GM12892 (cell line): ENCODE measurements around the gene ANKS1B.

Experiments used
- DNase-seq: peaks from one replicate; pipeline ENCODE4 v3.0.0; 2011; ENCODE audit not compliant: insufficient read length
- FAIRE-seq: peaks from 2 replicates; lab custom pipeline; 2011; peaks lifted over from hg19 to GRCh38; lab: Jason Lieb, UNC
- POLR2A ChIP-seq: IDR thresholded peaks from 2 replicates; pipeline ENCODE4 v1.6.1; 2011; ENCODE audit warnings: low read depth, low read length, control low read depth
- POLR2AphosphoS5 ChIP-seq: IDR thresholded peaks from 2 replicates; pipeline ENCODE4 v1.6.1; 2011; ENCODE audit warnings: low read depth, low read length, control low read depth
- TAF1 ChIP-seq: IDR thresholded peaks from 2 replicates; pipeline ENCODE4 v1.6.1; 2011; ENCODE audit warnings: low read depth, mild to moderate bottlenecking, control low read depth, low read length, borderline replicate concordance

ANKS1B gene

DNA sequence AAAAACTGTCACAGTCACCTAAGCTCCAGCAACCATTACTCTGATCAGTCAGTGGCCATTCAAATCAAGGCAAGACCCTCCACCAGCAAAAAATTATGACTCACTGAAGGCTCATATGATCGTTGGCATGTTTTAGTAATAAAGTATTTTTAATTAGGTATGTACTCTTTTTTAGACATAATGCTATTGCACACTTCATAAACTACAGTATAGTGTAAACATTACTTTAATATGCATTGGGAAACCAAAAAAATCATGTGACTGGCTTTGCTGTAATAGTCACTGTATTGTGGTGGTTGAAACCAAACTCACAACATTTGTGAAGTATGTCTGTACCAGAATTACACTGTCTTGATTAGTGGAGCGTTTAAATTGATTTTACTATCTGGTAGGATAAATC, 471.7 kb downstream of the ANKS1B start:
- no peak for TF ChIP-seq TAF1
- TF ChIP-seq POLR2AphosphoS5 = no peak
- no peak for TF ChIP-seq POLR2A
- FAIRE-seq (no peak), DNase-seq (no peak)

DNA sequence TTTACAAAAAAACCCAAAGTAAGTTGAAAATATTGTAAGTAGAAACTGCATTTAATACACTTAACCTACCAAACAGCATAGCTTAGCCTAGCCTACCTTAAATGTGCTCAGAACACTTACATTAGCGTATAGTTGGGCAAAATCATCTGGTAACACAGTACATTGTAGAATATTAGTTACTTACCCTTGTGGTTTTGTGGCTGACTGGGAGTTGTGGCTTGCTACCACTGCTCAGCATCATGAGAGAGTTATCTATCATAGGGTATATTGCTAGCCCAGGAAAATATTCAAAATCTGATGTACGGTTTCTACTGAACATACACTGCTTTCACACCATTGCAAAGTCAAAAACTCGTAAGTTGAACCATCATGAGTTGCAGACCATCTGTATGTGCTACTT, 478.9 kb downstream of the ANKS1B start:
- DNase-seq (no peak), FAIRE-seq (peak; percentile 27)
- TF ChIP-seq POLR2AphosphoS5 (no peak), POLR2A (no peak), TAF1 (no peak)

DNA sequence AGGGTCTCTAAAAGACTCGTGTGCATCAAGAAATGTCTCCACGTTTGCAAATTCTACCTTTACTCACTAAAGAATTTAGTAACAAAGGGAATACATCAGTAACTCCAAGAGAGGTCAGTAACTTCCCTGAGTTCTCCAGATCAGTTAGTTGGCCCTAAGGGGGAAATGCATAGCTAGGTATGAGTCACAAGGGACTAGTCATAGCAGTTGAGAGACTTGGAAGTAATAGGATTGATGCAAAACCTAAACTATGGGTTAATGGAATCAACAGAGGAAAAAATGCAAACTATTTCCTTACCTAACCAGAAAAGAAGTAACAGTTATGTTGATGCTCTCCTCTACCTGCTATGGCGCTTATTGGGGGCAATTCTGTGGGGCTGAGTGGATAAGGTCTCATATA, 486.0 kb downstream of the ANKS1B start:
- DNase-seq (no peak), FAIRE-seq (no peak)
- TF ChIP-seq TAF1 (no peak), POLR2A (no peak), POLR2AphosphoS5 (no peak)

DNA sequence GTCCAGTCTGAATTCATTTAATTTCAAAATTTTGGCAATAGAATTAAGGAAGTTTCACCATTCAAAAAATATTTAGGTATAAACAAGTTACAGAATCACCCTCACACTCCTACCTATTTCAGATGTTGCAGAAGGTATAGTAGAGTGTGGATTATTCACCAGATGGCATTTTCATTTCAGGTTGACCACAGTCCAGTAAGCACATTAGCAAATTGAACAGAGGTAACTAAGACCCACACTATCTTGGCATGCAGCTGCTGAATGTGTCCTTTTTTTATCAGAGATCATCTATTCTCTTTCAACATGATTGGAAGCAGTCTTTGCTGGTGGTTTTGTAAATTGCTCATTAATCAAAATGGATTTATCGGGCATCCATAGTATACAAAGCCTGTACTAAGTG, 488.9 kb downstream of the ANKS1B start:
- DNase-seq = no peak
- FAIRE-seq = no peak

DNA sequence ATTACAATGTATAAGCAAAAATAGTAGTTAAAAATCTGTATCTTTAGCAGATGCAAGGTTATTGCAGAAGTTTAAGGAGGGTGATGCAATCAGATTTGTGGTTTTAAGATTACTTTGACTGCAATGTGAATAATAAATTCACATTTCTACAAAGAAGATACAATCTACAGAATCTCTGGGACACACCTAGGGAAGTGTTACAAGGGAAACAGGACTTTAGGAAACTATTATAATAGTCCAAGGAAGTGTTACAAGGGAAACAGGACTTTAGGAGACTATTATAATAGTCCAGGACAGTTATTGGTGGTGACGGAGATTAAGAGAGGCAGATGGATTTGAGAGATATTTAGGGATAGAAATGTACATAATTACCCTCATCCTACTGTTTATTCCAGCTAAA, 491.5 kb downstream of the ANKS1B start:
- no peak for DNase-seq
- FAIRE-seq = no peak
- no peak for TF ChIP-seq POLR2AphosphoS5
- TF ChIP-seq POLR2A = no peak
- no peak for TF ChIP-seq TAF1

More for the DNA sequence above, 488.9 kb downstream of the ANKS1B start:
- TF ChIP-seq TAF1 (no peak), POLR2A (no peak), POLR2AphosphoS5 (no peak)

DNA sequence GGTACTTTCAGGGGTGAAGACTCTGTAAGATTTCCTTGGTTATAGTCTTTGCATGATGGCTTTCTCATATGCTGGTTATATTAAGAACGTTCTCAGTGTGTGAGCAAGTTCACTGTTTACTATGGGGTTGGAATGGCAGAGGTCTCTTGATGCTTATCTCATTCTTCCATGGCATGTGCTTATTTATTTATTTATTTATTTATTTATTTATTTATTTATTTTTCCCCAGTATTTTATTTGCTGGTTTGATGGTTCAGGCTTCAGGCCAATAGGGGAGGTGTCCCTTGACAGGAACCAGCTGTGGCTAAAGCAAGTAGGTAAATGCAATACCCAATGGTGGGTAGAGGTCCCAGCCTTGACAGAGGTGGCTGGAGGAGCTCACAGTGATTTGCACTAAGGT, 498.5 kb downstream of the ANKS1B start:
- no peak for FAIRE-seq
- DNase-seq = no peak
- no peak for TF ChIP-seq POLR2AphosphoS5
- no peak for TF ChIP-seq POLR2A
- no peak for TF ChIP-seq TAF1

DNA sequence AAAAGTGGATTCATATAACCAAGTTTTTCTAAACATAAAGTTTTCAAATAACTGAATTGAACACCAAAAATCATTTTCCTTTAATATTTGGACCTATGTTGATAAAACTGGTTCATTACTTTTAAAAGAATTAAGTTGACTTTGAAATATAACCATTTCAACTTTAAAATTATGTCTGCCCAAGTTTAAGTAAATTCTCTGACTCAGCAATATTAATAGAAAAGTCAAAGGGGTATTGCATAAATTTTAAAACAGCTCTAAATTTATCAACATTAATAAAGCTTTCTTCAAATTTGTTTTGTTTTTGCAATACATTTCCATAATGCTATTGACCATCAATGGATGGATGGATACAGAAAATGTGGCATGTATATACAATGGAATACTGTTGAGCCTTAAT, 505.6 kb downstream of the ANKS1B start:
- FAIRE-seq (peak; percentile 9), DNase-seq (no peak)
- TF ChIP-seq TAF1 = no peak
- no peak for TF ChIP-seq POLR2A
- TF ChIP-seq POLR2AphosphoS5 = no peak

DNA sequence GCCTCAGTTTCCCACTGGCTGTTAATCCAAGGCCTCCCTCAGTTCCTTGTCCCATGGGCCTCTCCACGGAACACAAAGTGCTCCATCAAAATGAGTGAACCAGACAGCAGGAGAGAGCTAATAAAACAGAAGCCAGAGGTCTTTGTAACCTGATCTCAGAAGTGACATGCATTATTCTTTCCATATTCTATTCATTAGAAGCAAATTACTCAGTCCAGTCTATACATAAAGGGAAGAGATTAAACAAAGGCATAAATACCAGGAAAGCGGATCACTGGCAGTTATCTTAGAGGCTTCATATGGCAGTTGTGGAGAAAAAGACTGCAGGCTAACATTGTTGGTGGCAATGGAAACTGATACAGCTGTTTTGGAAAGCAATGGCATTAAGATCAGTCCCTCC, 507.8 kb downstream of the ANKS1B start:
- DNase-seq (no peak), FAIRE-seq (no peak)
- TF ChIP-seq POLR2A = no peak
- no peak for TF ChIP-seq TAF1
- no peak for TF ChIP-seq POLR2AphosphoS5

DNA sequence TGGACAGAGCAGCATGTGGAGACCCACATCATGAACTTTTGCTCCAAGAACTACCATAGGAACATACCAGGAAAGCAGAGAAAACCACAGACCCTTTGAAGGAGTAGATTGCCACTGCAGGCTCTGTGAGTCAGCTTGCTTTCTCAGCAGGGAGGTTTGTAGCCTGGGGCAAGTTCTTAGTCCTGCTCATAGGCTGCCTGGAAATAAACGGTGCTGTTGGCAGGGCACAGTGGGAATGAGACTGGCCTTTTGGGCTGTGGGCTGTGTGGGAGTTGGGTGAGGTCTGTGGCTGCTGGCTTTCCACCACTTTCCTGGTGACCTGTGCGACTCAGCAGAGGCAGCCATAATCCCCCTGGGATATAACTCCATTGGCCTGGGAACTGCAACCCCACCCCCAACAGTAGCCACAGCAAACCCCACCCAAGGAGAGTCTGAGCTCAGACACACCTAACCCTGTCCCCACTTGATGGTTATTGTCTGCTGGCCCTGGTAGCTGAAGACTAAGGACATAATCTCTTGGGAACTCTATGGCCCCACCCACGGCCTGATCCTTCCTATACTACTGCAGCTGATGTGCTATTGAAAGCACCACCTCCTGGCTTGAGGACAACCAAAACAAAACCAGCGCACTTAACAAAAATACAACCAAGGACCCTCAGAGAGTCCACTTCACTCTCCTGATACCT, 529.2 kb downstream of the ANKS1B start:
- TF ChIP-seq POLR2AphosphoS5 (no peak), POLR2A (no peak), TAF1 (no peak)
- FAIRE-seq = peak; percentile 42
- no peak for DNase-seq

DNA sequence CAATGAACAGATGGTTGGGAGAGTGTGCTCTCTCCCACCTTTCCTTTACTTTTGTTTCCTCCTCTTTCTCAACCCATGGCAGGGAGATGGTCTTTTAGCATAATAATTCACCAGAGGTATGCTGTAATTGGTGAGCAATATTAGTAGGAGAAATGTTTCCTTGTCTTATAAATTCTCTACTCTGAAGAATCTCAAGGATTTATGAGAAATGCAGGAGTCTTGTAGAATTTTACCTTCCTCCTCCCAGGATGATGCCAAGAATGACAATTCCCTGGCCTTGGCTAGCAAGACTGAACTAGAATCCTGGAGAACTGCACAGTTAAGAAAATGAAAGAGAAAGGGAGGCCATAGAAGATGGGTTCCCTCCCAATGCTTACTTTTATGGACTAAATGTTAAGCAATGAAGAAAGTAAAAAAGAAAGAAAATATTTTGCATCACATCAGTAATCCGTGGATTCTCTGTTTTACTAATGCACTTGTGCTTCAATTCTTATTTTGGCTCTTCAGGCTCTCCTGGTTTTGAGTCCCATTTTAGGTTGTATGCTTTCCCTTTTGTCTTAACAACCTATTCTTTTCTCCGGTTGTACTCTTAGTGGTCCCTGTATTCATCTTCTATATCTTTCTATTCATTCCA, 530.1 kb downstream of the ANKS1B start:
- FAIRE-seq = peak; percentile 79
- no peak for DNase-seq
- TF ChIP-seq TAF1 = no peak
- no peak for TF ChIP-seq POLR2A
- no peak for TF ChIP-seq POLR2AphosphoS5

DNA sequence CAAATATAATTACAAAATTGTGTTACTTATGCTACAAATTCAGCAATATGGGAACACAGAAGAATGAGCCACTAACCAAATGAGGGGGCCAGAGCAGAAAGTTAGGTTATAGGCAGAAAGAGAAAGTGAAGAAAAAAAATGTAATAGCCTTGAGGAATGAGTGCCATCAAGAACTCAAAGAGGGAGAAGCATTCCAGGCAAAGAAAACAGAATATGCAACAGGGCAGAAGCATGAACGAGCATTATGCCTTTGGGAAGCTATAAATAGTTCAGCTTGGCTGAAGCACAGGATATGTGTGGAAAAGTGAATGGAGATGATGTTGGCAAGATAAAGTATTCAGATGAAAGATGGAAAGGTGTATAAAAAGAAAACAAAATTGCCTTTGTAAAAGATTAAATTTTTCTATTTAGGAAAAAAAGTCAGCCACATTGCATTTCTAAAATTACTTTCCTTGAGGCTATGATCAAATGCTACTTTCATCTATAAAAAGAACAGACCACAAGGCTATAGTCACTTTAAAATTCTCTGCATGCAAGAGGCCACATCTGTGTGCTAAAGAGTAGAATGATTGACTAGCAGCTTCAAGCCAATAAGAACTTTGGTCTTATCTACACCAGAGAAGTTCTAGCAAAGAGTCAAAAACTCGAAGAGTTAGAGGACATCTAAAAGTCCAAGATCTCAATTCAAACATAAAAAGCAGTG, 530.7 kb downstream of the ANKS1B start:
- FAIRE-seq (peak; percentile 61), DNase-seq (no peak)
- TF ChIP-seq POLR2A (no peak), POLR2AphosphoS5 (no peak), TAF1 (no peak)

DNA sequence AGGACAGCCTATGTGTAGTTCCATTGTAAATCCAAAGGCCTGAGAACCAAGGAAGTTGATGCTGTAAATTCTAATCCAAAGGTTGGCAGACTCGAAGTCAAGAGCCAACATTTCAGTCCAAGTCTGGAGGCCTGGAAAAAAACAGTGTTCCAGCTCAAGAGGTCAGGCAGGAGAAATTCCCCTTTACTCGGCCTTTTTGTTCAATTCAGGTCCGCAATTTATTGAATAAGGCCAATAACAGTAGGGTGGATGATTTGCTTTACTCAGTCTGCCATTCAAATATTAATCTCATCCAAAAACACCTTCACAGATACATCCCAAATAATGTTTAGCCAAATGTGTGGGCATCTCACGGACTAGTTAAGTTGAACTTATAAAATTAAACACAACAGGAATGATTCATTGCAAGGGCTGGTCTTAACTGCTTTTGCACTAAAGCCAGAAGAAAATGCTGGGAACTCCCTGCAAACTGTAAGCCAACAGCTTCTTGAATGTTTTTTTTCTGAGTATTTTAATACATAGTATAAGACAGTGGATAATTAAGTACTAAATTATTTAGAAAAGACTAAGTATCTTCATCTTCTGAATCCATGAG, 534.6 kb downstream of the ANKS1B start:
- no peak for FAIRE-seq
- no peak for TF ChIP-seq POLR2AphosphoS5
- TF ChIP-seq TAF1 = no peak
- no peak for TF ChIP-seq POLR2A
- DNase-seq = no peak
